WTC11 (cell line): ENCODE data around the gene IFT122. TPM values are rescaled to one million over a fixed set of nuclear protein-coding genes. Genes with fewer than 3 reads are reported as not detected.

ENCODE experiments used
- ATAC-seq: fragments of 200-7000 bp; cut with Tn5 transposase; 2 replicates; pipeline ENCODE4 v1.10.0; 2021; ENCODE audit warnings: mild to moderate bottlenecking, moderate library complexity
- CTCF ChIA-PET: fragments of 300-600 bp; sonication (Branson Sonifier 250); formaldehyde crosslinking; loops from one replicate; lab custom pipeline; 2021; ENCODE audit warnings: antibody characterized with exemption; lab: Charles Lee
- POLR2A ChIA-PET: fragments of 350-600 bp; sonication (Branson Sonifier 250); formaldehyde crosslinking; loops from one replicate; lab custom pipeline; 2021; ENCODE audit warnings: antibody characterized with exemption; lab: Charles Lee
- DNase-seq: peaks from one replicate; pipeline ENCODE4 v3.0.0; 2021; ENCODE audit warnings: low spot score
- H3K27ac Mint-ChIP-seq: 2 replicates; pipeline ENCODE4 v1.8.0; 2021; ENCODE audit warnings: mixed read lengths
- H3K27me3 Mint-ChIP-seq: 2 replicates; pipeline ENCODE4 v1.8.0; 2021; ENCODE audit warnings: low read depth, mild to moderate bottlenecking, moderate library complexity, mixed read lengths
- H3K36me3 Mint-ChIP-seq: 2 replicates; pipeline ENCODE4 v1.8.0; 2021; ENCODE audit warnings: mixed read lengths
- H3K4me1 Mint-ChIP-seq: 2 replicates; pipeline ENCODE4 v1.8.0; 2022; ENCODE audit warnings: mixed read lengths
- H3K4me3 Mint-ChIP-seq: 2 replicates; pipeline ENCODE4 v1.8.0; 2021; ENCODE audit warnings: mild to moderate bottlenecking, moderate library complexity, mixed read lengths
- H3K9me3 Mint-ChIP-seq: 2 replicates; pipeline ENCODE4 v1.8.0; 2021; ENCODE audit warnings: mixed read lengths
- FOXP1 ChIP-seq: sonication (generic); formaldehyde crosslinking; IDR thresholded peaks from 2 replicates; pipeline ENCODE4 v1.8.0; 2022; ENCODE audit warnings: missing genetic modification reagents, mild to moderate bottlenecking, moderate library complexity, borderline replicate concordance
- JUN ChIP-seq: sonication (generic); formaldehyde crosslinking; IDR thresholded peaks from 2 replicates; pipeline ENCODE4 v1.8.0; 2023; ENCODE audit warnings: mild to moderate bottlenecking, missing genetic modification reagents
- NR3C1 ChIP-seq: sonication (generic); formaldehyde crosslinking; conservative IDR thresholded peaks from 2 replicates; pipeline ENCODE4 v1.8.1; 2023; ENCODE audit warnings: low read depth, mild to moderate bottlenecking, missing genetic modification reagents
- OVOL2 ChIP-seq: fragments of 250-450 bp; sonication (Bioruptor Pico); IDR thresholded peaks from 2 replicates; pipeline ENCODE4 v1.9.0; 2021; ENCODE audit warnings: mild to moderate bottlenecking, borderline replicate concordance
- SP1 ChIP-seq: sonication (generic); formaldehyde crosslinking; conservative IDR thresholded peaks from 2 replicates; pipeline ENCODE4 v1.8.1; 2022; ENCODE audit warnings: missing genetic modification reagents
- TEAD1 ChIP-seq: sonication (generic); formaldehyde crosslinking; IDR thresholded peaks from 2 replicates; pipeline ENCODE4 v1.8.0; 2022; ENCODE audit warnings: mild to moderate bottlenecking, missing genetic modification reagents
- ZNF121 ChIP-seq: sonication (generic); formaldehyde crosslinking; IDR thresholded peaks from 2 replicates; pipeline ENCODE4 v1.8.0; 2023; ENCODE audit warnings: missing genetic modification reagents
- ZNF671 ChIP-seq: fragments of 250-450 bp; sonication (Bioruptor Pico); IDR thresholded peaks from 2 replicates; pipeline ENCODE4 v1.8.0; 2021; ENCODE audit warnings: mild to moderate bottlenecking
- total RNA-seq: library from RNA; stranded (reverse); gene quantifications from 3 replicates; pipeline ENCODE4 v1.2.3, GENCODE V29; 2021
- TF ChIP-seq, protein P1 (sequence below): fragments of 250-450 bp; sonication (Bioruptor Pico); conservative IDR thresholded peaks from 2 replicates; pipeline ENCODE4 v1.9.0; 2021; ENCODE audit warnings: mild to moderate bottlenecking
- TF ChIP-seq, protein P2 (sequence below): fragments of 250-450 bp; sonication (Bioruptor Pico); IDR thresholded peaks from 2 replicates; pipeline ENCODE4 v1.9.0; 2021; ENCODE audit warnings: mild to moderate bottlenecking
- TF ChIP-seq, protein P3 (sequence below): sonication (generic); formaldehyde crosslinking; conservative IDR thresholded peaks from 2 replicates; pipeline ENCODE4 v1.8.1; 2023; ENCODE audit warnings: mild to moderate bottlenecking, low read depth, missing genetic modification reagents, moderate library complexity
- TF ChIP-seq, protein P4 (sequence below): fragments of 250-450 bp; sonication (Bioruptor Pico); IDR thresholded peaks from 2 replicates; pipeline ENCODE4 v1.9.0; 2021; ENCODE audit warnings: mild to moderate bottlenecking, borderline replicate concordance
- TF ChIP-seq, protein P5 (sequence below): fragments of 200-600 bp; IDR thresholded peaks from 2 replicates; pipeline ENCODE4 v1.8.0; 2022; ENCODE audit warnings: antibody characterized with exemption

IFT122 gene
- total RNA-seq, 1 experiment from 2014 or later: 22.8 TPM

DNA sequence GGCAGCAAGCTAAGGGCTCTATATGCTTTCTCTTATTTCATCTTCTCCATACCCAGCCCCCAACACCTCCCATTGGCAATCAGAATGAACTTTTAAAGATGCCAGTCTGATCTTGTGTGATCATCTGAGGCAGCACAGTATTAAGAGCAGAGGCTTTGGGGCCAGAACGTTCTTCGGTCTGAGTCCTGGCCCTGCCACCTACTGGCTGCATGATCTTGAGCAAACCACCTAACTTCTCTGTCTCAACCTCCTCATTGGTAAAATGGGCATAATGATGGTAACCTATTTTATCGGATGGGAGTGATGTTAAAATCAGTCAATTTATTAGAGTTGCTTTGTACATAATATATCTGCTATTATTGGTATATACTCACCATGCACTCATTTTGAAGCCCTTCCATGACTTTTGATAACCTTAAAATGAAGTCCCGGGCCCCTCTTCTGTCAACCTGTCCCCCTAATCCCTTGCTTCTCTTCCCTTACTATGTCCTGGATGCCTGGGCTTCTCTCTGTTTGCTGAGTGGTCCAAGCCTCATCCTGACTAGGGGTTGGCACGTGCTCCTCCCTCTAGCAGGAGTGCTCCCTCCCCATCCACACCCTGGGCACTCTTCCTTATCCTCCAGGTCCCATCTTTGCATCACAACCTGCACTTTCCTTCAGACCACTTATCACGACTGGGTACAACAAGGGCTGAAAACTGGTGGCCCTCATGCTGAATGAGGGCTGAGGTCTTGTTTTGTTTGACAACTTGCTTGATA is 17.9 kb upstream of the IFT122 start:
- Mint-ChIP-seq H3K27me3 (peaks cover 24% of the 10 kb centered on the region), H3K4me1 (peaks cover 29% of the 10 kb centered on the region)
- TF ChIP-seq, protein P1, sequence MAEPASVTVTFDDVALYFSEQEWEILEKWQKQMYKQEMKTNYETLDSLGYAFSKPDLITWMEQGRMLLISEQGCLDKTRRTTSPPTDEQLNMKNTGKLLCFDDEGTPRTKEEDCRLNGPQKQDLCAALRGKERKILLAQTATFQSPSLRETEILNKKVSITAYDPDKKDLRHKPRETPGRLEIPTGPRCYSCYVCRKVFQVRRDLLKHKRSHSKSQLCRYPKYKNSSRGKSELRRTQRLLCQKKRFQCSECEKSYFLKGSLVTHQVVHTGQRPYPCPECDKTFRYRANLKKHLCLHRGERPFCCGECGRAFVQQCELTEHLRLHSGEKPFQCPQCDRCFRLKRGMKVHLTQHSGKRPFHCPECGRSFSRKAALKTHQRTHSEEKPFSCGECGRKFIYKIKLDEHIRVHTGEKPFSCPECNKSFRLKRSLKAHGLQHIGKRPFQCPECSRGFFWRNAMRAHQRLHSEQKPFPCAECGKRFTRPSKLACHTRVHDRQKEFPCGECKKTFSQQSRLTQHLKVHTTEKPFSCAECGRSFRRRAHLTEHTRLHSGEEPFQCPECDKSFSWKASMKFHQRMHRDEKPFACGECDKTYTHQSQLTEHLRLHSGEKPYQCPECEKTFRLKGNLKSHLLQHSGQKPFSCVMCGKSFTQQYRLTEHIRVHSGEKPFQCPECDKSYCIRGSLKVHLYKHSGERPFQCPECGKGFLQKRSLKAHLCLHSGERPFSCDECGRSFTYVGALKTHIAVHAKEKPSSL (CRISPR knock-in tag): no peak
- TF ChIP-seq SP1 (CRISPR knock-in tag): no peak
- TF ChIP-seq, protein P2, sequence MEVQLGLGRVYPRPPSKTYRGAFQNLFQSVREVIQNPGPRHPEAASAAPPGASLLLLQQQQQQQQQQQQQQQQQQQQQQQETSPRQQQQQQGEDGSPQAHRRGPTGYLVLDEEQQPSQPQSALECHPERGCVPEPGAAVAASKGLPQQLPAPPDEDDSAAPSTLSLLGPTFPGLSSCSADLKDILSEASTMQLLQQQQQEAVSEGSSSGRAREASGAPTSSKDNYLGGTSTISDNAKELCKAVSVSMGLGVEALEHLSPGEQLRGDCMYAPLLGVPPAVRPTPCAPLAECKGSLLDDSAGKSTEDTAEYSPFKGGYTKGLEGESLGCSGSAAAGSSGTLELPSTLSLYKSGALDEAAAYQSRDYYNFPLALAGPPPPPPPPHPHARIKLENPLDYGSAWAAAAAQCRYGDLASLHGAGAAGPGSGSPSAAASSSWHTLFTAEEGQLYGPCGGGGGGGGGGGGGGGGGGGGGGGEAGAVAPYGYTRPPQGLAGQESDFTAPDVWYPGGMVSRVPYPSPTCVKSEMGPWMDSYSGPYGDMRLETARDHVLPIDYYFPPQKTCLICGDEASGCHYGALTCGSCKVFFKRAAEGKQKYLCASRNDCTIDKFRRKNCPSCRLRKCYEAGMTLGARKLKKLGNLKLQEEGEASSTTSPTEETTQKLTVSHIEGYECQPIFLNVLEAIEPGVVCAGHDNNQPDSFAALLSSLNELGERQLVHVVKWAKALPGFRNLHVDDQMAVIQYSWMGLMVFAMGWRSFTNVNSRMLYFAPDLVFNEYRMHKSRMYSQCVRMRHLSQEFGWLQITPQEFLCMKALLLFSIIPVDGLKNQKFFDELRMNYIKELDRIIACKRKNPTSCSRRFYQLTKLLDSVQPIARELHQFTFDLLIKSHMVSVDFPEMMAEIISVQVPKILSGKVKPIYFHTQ (CRISPR knock-in tag): no peak
- TF ChIP-seq, protein P3, sequence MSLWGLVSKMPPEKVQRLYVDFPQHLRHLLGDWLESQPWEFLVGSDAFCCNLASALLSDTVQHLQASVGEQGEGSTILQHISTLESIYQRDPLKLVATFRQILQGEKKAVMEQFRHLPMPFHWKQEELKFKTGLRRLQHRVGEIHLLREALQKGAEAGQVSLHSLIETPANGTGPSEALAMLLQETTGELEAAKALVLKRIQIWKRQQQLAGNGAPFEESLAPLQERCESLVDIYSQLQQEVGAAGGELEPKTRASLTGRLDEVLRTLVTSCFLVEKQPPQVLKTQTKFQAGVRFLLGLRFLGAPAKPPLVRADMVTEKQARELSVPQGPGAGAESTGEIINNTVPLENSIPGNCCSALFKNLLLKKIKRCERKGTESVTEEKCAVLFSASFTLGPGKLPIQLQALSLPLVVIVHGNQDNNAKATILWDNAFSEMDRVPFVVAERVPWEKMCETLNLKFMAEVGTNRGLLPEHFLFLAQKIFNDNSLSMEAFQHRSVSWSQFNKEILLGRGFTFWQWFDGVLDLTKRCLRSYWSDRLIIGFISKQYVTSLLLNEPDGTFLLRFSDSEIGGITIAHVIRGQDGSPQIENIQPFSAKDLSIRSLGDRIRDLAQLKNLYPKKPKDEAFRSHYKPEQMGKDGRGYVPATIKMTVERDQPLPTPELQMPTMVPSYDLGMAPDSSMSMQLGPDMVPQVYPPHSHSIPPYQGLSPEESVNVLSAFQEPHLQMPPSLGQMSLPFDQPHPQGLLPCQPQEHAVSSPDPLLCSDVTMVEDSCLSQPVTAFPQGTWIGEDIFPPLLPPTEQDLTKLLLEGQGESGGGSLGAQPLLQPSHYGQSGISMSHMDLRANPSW (CRISPR knock-in tag): no peak
- TF ChIP-seq NR3C1 (CRISPR knock-in tag): no peak
- no peak for TF ChIP-seq ZNF121
- no peak for TF ChIP-seq FOXP1 (CRISPR knock-in tag)
- no peak for TF ChIP-seq OVOL2 (CRISPR knock-in tag)
- TF ChIP-seq JUN: no peak
- TF ChIP-seq TEAD1 (CRISPR knock-in tag): no peak
- TF ChIP-seq, protein P4, sequence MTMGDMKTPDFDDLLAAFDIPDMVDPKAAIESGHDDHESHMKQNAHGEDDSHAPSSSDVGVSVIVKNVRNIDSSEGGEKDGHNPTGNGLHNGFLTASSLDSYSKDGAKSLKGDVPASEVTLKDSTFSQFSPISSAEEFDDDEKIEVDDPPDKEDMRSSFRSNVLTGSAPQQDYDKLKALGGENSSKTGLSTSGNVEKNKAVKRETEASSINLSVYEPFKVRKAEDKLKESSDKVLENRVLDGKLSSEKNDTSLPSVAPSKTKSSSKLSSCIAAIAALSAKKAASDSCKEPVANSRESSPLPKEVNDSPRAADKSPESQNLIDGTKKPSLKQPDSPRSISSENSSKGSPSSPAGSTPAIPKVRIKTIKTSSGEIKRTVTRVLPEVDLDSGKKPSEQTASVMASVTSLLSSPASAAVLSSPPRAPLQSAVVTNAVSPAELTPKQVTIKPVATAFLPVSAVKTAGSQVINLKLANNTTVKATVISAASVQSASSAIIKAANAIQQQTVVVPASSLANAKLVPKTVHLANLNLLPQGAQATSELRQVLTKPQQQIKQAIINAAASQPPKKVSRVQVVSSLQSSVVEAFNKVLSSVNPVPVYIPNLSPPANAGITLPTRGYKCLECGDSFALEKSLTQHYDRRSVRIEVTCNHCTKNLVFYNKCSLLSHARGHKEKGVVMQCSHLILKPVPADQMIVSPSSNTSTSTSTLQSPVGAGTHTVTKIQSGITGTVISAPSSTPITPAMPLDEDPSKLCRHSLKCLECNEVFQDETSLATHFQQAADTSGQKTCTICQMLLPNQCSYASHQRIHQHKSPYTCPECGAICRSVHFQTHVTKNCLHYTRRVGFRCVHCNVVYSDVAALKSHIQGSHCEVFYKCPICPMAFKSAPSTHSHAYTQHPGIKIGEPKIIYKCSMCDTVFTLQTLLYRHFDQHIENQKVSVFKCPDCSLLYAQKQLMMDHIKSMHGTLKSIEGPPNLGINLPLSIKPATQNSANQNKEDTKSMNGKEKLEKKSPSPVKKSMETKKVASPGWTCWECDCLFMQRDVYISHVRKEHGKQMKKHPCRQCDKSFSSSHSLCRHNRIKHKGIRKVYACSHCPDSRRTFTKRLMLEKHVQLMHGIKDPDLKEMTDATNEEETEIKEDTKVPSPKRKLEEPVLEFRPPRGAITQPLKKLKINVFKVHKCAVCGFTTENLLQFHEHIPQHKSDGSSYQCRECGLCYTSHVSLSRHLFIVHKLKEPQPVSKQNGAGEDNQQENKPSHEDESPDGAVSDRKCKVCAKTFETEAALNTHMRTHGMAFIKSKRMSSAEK: no peak
- TF ChIP-seq ZNF671 (CRISPR knock-in tag): no peak
- TF ChIP-seq, protein P5, sequence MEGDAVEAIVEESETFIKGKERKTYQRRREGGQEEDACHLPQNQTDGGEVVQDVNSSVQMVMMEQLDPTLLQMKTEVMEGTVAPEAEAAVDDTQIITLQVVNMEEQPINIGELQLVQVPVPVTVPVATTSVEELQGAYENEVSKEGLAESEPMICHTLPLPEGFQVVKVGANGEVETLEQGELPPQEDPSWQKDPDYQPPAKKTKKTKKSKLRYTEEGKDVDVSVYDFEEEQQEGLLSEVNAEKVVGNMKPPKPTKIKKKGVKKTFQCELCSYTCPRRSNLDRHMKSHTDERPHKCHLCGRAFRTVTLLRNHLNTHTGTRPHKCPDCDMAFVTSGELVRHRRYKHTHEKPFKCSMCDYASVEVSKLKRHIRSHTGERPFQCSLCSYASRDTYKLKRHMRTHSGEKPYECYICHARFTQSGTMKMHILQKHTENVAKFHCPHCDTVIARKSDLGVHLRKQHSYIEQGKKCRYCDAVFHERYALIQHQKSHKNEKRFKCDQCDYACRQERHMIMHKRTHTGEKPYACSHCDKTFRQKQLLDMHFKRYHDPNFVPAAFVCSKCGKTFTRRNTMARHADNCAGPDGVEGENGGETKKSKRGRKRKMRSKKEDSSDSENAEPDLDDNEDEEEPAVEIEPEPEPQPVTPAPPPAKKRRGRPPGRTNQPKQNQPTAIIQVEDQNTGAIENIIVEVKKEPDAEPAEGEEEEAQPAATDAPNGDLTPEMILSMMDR: no peak
- TF ChIP-seq, all 79 proteins: peak for 0
- Mint-ChIP-seq H3K9me3 (no peaks in the 10 kb centered on the region), H3K4me3 (no peak overlapping the region), H3K27ac (no peak overlapping the region), H3K36me3 (no peaks in the 10 kb centered on the region)
- CTCF ChIA-PET: interaction anchor here (1.4 to 2.2 kb wide), 2 partner anchors 39 to 78 kb away, joined by 4 to 16 read pairs; no protein-coding TSS in a partner anchor
- DNase-seq (no peak), ATAC-seq (peak; percentile 40; the same call in 1 of the 2 replicates)
- POLR2A ChIA-PET: no interaction called here
